ENCODE data around the gene TSPAN3.

TSPAN3 gene

GRCh38 chr15:77084436-77084835, 13.5 kb upstream of the TSPAN3 start:
- Histone ChIP-seq H2AFZ (ENCODE audit: low read depth, low read length, severe bottlenecking) (peak overlapping the region; percentile 77), H3K27me3 (ENCODE audit: low read length) (no peaks in the 10 kb centered on the region)

GRCh38 chr15:77083381-77084160, 12.7 kb upstream of the TSPAN3 start:
- Histone ChIP-seq H2AFZ (ENCODE audit: low read depth, low read length, severe bottlenecking) (peak overlapping the region; percentile 77), H3K27ac (ENCODE audit: low read depth, low read length) (no peak overlapping the region), H3K4me2 (ENCODE audit: low read depth, low read length, poor library complexity, severe bottlenecking) (peak overlapping the region; percentile 46)

More at GRCh38 chr15:77084436-77084835, 13.5 kb upstream of the TSPAN3 start:
- Histone ChIP-seq H3K27ac (ENCODE audit: low read depth, low read length) (no peak overlapping the region), H3K79me2 (ENCODE audit: insufficient read depth, low read length) (no peaks in the 10 kb centered on the region), H4K20me1 (ENCODE audit: low read depth, low read length) (no peaks in the 10 kb centered on the region), H3F3A (ENCODE audit: insufficient read depth) (no peaks in the 10 kb centered on the region), H3K9me2 (replicated peaks; ENCODE audit: insufficient read depth, low read length) (no peaks in the 10 kb centered on the region), H3K36me3 (ENCODE audit: low read length) (no peaks in the 10 kb centered on the region), H3K4me3 (ENCODE audit: insufficient read depth, low read length, poor library complexity, severe bottlenecking) (no peak overlapping the region), H3K9me3 (ENCODE audit: insufficient read depth, low read length) (no peaks in the 10 kb centered on the region), H3K9ac (ENCODE audit: low read length) (no peak overlapping the region), H3K4me2 (ENCODE audit: low read depth, low read length, poor library complexity, severe bottlenecking) (no peak overlapping the region)
- TF ChIP-seq CTCF (IDR thresholded peaks at IDR 0.05; ENCODE audit: insufficient read depth, low read length, poor library complexity, severe bottlenecking): no peak
- TF ChIP-seq EZH2phosphoT487 (conservative IDR thresholded peaks at IDR 0.05; ENCODE audit: low read length): no peak

GRCh38 chr15:77081971-77082370, 11.1 kb upstream of the TSPAN3 start:
- H3K27me3 ChIP-seq (ENCODE audit: low read length): no peaks in the 10 kb centered on the region
- TF ChIP-seq EZH2phosphoT487 (conservative IDR thresholded peaks at IDR 0.05; ENCODE audit: low read length) (no peak), CTCF (IDR thresholded peaks at IDR 0.05; ENCODE audit: insufficient read depth, low read length, poor library complexity, severe bottlenecking) (no peak)
- no peaks in the 10 kb centered on the region for H3K79me2 ChIP-seq (ENCODE audit: insufficient read depth, low read length)
- H3K36me3 ChIP-seq (ENCODE audit: low read length): no peaks in the 10 kb centered on the region
- H3F3A ChIP-seq (ENCODE audit: insufficient read depth): no peaks in the 10 kb centered on the region
- H2AFZ ChIP-seq (ENCODE audit: low read depth, low read length, severe bottlenecking): no peak overlapping the region
- H3K9ac ChIP-seq (ENCODE audit: low read length): no peak overlapping the region
- no peak overlapping the region for H3K4me2 ChIP-seq (ENCODE audit: low read depth, low read length, poor library complexity, severe bottlenecking)
- no peak overlapping the region for H3K27ac ChIP-seq (ENCODE audit: low read depth, low read length)
- no peak overlapping the region for H3K4me3 ChIP-seq (ENCODE audit: insufficient read depth, low read length, poor library complexity, severe bottlenecking)
- H4K20me1 ChIP-seq (ENCODE audit: low read depth, low read length): no peaks in the 10 kb centered on the region
- H3K9me2 ChIP-seq (replicated peaks; ENCODE audit: insufficient read depth, low read length): no peaks in the 10 kb centered on the region
- H3K9me3 ChIP-seq (ENCODE audit: insufficient read depth, low read length): no peaks in the 10 kb centered on the region

More at GRCh38 chr15:77083381-77084160, 12.7 kb upstream of the TSPAN3 start:
- no peak overlapping the region for H3K4me3 ChIP-seq (ENCODE audit: insufficient read depth, low read length, poor library complexity, severe bottlenecking)
- TF ChIP-seq EZH2phosphoT487 (conservative IDR thresholded peaks at IDR 0.05; ENCODE audit: low read length) (no peak), CTCF (IDR thresholded peaks at IDR 0.05; ENCODE audit: insufficient read depth, low read length, poor library complexity, severe bottlenecking) (no peak)
- no peak overlapping the region for H3K9ac ChIP-seq (ENCODE audit: low read length)
- no peaks in the 10 kb centered on the region for H3F3A ChIP-seq (ENCODE audit: insufficient read depth)
- no peaks in the 10 kb centered on the region for H4K20me1 ChIP-seq (ENCODE audit: low read depth, low read length)
- no peaks in the 10 kb centered on the region for H3K79me2 ChIP-seq (ENCODE audit: insufficient read depth, low read length)
- H3K27me3 ChIP-seq (ENCODE audit: low read length): no peaks in the 10 kb centered on the region
- no peaks in the 10 kb centered on the region for H3K9me2 ChIP-seq (replicated peaks; ENCODE audit: insufficient read depth, low read length)
- no peaks in the 10 kb centered on the region for H3K9me3 ChIP-seq (ENCODE audit: insufficient read depth, low read length)
- no peaks in the 10 kb centered on the region for H3K36me3 ChIP-seq (ENCODE audit: low read length)
